NCI-H1436 treated with DMSO at 0.1 percent for 48 hours (cell line): Measurements from ENCODE around the gene DZIP3.
"Not testable (repeated sequence)": the region's sequence is repeated elsewhere in the genome, so short reads cannot be mapped to it uniquely, and the experiment has no call there.

Experiments
- DNase-seq: peaks from one replicate; lab custom pipeline; 2025; lab: John Stamatoyannopoulos, UW

DZIP3 gene

DNA sequence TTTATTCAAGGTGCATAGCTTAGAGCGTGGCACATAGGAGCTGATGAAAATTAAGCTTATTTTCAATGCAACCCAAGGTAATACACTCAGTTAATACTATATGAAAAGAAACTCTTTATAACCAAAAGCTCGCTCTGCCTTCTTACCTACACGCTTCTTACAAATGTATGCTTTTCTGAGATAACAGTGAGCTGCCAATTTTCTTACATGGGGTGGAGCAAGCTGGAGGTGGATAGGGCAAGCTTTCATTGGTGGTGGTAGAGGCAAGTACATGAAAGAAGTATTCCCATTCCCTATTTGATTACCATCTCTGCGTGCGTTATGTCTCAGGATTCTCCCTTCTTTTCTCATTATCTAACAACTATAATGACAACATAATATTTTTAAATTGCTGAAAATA, 8.9 kb downstream of the DZIP3 start:
- no peak for DNase-seq

DNA sequence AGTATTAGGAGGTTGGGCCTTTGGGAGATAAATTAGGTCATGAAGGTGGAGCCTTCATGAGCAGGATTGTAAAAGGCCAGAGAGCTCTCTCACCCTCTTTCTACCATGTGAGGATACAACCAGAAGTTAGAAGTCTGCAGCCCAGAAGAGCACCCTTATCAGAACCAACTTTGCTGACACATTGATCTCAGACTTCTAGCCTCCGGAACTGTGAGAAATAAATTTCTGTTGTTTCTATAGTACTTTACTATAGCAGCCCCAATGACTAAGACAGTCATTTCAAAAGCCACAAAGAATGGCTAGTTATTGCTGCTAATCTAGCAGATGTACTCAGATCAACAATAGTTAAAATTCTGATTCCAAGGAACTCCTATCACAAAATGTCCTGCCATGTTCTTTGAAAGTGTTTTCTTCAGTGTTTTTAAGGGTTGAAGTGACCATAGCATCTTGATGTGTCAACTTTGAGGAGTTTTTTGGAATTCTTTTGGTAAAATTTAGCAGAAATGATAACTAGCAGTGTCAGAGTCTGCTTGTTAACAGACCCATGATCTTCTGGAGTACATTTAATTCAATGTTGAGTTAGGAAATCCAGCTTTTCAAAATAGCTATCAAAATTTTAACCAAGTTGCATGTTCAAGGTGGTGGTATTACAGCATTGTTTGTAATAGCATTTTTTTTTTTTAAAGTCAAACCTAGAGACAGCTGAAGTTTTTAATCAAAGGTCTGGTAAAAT, 10.3 kb downstream of the DZIP3 start:
- no peak for DNase-seq

DNA sequence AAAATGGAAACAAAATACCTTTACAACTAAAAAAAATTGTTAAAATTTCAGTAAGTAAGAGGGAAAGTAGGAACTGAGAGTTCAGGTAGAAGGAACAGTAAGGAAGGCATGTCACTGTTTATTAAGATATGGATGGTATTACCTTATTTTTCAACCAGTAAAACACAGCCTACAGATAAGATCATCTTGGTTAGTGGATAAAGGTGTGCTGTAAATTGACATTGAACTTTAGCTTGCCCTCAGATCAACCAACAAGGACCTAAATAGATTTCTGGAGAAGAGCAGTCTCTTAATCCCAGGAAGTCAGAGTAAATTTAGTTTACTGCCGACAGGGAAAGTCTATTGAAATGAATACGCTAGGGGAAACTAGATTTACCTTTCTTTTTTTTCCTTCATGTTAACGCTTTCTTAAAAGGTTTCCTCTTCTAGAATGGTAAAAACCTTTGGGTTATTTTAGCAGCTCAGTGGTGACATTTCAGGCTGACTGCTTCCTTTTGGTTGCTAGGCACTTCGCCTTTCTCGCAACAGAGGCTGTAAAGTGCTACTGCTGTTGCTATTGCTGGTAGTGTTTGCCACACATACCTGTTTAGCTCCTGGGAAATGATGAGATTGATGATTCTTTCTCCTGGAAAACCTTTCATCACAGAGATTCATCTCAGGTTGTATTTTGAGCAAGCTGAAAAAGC, 12.9 kb downstream of the DZIP3 start:
- DNase-seq: no peak

DNA sequence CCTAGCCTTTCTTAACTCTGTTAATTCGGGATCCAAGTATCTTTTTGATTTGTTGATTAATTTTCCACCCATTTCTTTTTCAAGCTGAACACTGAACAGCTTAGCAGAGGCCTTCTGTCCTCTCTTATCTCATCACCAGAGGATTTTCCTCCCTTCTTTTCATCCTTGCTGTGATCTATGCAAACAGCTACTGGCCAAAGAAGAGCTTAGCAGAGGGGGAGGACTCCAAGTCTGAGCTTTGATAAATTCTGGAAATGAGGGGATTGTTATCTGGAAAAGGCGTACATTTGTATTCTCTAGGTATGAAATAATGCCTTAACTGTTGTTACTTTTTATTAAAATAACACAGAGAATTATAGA, 13.4 kb downstream of the DZIP3 start:
- DNase-seq: no peak

DNA sequence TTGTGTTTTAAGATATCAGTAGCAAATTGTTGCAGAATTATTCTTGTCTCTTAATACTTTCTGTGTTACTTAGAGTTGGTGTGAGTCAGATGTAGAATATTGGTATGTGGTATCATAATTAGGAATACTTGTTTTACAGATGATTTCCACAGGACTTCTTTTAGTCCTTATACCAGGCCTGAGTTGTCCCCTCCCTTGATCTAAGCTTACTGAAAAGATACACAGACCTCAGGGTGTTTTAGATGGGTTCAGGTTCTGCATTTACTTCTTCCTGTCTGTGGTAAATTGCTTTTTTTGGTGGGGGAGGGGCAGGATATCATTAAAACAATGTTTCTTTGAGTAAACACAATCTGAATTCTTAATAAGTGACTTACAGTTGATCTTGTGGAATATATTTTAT, 14.2 kb downstream of the DZIP3 start:
- no peak for DNase-seq

DNA sequence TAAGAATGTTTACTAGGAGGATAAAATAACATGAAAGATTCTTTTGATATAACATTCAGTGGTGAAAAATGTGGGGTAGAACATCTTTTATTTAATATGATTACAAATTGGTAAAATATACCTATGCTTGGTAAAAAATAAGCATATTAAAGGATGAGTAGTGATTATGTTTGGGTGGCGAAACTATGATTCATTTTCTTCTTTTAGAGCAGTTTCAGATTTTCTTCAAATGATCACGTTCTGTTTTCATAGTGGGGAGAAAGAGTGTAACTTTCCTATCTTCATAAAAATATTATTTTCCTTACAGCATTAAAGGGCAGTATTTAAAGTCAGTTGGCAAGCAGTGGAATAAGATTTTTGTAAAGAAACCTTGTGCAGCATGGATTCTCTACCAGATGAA, 15.5 kb downstream of the DZIP3 start:
- DNase-seq: no peak

DNA sequence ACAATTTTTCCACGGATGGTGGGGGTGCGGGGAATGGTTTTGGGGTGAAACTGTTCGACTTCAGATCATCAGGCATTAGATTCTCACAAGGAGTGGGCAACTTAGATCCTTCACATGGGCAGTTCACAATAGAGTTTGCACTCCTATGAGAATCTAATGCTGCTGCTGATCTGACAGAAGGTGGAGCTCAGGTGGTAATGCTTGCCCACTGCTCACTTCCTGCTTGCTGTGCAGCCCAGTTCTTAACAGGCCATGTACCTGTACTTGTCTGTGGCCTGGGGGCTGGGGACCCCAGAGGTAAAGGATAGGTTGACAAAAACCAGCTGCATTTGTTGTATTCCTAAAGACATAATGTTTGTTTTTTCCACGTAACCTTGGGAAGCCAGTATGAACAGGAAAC, 16.0 kb downstream of the DZIP3 start:
- DNase-seq: no peak

DNA sequence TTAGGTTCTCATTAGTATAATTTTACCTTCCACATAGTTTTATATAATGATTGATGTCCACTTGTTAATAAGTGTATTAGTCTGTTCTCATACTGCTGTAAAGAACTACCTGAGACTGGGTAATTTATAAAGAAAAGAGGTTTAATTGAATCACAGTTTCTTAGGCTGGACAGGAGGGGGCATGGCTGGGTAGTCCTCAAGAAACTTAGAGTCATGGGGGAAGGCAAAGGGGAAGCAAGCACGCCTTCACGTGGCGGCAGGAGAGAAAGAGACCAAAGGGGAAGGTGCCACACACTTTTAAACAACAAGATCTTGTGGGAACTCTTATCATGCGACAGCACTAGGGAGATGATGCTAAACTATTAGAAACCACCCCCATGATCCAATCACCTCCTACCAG, 19.2 kb downstream of the DZIP3 start:
- no peak for DNase-seq

DNA sequence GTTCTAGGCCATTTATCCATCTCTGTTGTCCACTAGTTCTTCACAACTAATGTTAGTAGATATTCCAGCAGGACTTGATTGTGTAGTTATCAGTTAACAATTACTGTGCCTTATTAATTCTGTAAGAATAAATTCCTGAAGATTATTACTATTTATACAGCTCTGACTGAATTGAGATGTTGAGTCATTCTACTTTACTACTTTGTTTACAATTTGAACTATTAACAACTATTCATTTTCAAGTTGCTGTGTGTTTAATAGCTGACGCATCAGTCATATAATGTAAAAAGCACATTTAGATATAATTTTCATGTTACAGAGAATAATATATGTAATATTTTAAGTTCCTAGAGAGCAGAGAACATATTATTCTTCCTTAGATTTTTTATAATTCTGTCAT, 21.1 kb downstream of the DZIP3 start:
- no peak for DNase-seq

DNA sequence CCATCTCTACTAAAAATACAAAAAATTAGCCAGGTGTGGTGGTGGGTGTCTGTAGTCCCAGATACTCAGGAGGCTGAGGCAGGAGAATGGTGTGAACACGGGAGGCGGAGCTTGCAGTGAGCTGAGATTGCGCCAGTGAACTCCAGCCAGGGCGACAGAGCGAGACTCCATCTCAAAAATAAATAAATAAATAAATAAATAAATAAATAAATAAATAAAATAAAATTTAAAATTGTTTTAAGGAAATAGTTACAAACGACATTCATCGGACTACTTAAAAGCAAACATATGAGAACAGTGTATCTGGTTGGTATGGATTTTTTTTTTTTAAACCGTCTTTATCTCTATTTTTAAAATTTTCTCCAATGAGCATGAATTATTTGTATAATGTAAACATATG, 26.6 kb downstream of the DZIP3 start:
- DNase-seq: not testable (repeated sequence)

DNA sequence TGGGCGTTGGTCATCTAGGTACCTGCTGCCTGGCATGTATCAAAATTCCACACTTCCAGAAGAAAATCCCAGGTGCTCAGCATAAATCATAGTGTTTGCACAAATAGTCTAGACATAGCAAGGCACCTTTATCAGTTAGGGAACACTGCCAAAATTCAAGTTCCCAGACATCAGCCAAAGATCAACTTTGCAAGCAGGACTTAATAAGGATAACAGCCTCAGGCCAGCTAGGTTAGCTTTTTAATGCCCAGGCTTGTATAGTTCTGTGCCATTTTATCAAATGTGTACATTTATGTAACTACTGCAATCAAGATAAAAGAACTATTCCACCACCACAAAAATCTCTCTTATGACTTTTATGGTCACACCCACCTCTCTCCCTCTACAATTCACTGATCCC, 30.7 kb downstream of the DZIP3 start:
- no peak for DNase-seq

DNA sequence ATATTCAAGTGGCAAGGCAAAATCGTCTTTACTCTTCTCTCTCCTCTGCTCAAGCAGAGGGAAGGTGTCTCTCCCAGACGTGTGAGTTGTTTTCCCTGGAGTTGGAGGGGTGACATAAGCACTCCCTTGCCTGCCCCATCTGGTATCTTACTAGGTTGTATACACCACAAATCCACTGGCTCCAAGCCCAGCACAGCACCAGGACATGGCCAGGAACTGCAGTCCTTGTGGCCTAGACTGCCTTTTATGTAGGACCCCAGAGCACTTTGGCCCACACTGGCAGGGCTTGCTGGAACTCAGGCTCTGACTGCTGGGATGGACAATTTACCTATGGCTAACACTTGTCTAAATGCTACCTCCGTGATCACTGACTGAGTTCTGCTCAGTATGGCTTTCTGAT, 34.0 kb downstream of the DZIP3 start:
- DNase-seq: no peak

DNA sequence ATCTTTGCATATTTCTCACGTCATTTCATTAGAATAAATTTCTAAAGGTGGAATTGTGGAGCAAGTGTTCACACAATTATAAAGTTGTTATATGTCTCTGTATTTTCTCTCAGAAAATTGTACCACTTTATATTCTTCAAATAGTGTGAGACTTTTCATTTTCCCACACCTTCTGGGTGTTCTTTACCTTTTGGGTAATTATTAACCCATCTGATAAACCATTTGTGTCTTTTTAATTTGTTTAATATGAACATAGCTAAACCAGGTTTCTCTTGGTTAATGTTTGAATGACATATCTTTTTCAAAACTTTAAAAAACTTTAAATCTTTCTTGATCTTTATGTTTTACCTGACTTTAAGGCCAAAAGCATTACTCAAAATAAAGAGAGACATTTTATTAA, 40.5 kb downstream of the DZIP3 start:
- no peak for DNase-seq

DNA sequence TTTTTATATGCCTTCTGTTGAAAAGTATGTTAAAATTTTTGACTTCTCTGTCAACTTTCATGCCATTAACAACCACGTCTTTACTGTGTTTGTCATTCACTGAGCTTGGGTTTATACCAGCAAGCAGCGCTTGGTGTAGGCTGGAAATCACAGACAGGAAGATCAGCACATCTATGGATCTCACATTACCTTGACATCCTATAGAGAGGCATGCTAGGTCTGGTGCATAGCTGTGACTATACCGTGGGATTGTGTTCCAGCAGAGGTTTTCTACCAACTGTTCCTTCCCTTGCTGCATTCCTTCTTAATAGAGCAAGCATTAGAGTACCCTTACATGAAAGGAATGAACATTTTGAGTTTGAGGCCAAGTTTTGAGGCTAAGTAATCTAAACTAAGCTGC, 53.0 kb downstream of the DZIP3 start:
- no peak for DNase-seq

DNA sequence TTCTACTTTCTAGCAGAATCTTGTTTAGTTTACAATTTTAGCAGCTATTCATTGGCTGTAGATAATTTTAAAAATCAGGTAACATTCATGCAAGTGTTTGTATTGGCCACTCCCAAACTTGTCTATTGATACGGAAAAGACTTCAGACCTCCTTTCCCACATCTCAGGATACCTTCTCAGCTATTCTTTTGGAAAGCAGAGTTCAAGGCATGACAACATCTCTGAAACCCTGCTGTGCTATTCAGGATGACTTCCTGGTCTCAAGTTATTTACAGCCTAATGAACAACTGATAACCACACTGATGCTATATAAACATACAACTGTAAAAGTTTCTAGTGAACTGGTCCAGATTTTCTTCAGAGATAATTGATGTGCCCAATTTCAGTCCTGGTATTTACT, 55.8 kb downstream of the DZIP3 start:
- no peak for DNase-seq

DNA sequence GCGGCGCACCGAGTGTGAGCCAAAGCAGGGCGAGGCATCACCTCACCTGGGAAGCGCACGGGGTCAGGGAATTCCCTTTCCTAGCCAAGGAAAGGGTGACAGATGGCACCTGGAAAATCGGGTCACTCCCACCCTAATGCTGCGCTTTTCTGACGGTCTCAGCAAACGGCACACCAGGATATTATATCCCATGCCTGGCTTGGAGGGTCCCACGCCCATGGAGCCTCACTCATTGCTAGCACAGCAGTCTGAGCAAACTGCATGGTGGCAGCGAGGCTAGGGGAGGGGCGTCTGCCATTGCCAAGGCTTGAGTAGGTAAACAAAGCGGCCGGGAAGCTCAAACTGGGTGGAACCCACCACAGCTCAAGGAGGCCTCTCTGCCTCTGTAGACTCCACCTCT, 66.1 kb downstream of the DZIP3 start:
- DNase-seq: not testable (repeated sequence)

DNA sequence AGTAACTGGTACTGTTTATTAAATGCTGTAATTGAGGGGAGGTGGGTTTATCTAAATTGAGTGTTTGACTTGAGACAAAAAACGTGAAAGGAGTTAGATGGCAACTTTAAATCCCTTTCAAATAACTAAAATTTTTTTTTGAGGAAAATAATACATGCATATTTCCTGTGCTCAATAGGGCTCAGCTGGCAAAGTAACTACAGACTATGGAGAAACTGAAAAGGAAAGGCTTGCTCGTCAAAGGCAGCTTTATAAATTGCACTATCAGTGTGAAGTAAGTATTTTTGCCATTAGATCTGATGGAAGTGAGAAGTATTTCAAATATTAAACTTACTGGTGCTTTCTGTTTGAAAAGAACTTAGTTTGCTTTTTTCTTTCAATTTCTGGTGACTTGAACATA, 72.2 kb downstream of the DZIP3 start:
- no peak for DNase-seq

DNA sequence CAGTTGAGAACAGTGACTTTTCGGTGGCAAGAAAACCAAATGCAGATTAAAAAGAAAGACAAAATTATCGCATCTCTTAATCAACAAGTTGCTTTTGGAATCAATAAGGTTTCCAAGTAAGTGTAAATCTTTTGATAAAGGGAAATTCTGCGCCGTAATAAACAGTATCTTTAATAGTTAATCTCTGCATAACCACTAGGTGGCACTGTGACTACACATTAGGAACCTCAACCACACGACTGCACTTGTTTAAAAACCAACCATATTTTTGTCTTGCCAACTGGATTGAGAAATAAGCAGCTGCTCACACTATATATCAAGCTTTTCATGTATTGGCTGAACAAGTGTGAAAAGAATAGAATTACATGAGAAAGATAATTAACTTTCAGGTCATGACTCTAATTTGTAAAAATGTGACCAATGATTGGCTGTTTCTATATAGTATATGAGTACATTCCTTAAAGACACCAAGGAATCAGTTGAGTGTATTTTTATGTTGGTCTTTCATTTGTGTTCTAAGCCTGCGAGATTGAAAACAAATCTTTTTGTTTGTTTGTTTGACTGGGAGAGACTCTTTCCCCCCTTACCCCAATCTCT, 72.7 kb downstream of the DZIP3 start:
- peak; percentile 57 for DNase-seq

DNA sequence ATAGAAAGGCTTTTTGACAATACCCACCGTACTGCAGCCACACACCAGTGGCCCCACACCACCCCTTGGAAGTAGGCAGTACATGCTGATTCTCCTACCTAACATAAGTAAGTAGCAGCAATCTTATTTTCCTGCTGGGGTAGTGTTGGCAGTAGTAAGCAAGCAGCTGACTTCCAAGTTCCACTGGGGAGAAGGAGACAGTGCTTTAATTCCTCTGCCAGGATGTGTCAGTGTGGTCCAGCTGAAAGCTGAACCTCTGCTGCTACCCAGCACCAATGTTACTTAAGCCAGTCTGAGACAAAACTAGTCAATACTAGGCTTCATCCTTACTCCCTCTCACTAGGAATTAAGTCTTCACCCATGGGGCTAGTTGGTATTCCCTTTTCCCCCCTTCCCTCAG, 74.7 kb downstream of the DZIP3 start:
- no peak for DNase-seq

DNA sequence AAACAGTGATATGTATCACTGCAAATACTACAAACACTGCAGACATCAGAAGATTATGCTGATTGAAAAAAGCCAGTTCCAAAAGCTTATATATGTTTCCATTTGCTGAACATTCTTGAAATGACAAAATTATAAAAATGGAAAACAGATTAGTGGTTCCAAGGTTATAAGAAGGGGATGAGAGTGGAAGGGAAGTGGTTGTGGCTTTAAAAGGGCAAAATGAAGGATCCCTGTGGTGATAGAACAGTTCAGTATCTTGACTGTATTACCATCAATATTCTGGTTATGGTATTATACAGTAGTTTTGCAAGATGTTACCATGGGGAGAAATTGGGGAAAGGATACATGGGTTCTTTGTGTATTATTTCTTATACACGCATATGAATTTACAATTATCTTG, 77.8 kb downstream of the DZIP3 start:
- DNase-seq: no peak

DNA sequence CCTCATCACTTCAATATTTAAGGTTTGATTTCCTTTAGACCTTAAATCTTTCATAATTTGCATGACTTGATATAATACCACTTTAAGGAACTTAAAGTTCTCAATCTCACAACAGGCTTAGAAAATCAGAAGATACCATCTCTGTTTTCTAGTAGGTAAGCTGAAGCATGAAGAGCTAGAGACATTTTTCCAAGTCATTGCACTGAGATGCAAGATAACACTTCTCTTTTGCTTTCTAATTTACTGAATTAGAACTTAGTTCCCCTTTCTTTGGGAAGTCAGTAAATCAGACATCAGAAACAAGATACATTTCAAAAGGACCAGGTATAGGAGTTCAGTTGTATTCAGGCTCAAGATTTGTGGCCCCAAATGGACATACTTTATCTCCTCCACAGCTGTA, 79.7 kb downstream of the DZIP3 start:
- DNase-seq: no peak

DNA sequence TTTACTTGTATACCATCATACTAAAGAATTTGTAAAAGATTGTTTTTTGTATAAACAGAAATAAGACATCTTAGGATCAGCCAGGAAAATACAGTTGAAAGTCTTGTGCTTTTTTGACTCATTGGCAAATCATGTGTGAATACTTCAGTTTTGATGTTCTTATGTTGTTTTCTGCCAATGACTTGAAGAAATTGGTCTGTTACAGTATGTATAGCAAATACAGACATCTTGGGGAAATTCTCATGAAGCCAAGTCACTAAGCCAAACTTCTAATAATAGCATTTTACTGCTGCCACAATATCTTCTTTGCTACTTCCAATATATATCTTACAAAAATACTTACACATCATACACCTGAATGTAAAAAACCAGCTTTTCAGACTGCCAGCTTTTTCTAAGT, 83.2 kb downstream of the DZIP3 start:
- DNase-seq: no peak

DNA sequence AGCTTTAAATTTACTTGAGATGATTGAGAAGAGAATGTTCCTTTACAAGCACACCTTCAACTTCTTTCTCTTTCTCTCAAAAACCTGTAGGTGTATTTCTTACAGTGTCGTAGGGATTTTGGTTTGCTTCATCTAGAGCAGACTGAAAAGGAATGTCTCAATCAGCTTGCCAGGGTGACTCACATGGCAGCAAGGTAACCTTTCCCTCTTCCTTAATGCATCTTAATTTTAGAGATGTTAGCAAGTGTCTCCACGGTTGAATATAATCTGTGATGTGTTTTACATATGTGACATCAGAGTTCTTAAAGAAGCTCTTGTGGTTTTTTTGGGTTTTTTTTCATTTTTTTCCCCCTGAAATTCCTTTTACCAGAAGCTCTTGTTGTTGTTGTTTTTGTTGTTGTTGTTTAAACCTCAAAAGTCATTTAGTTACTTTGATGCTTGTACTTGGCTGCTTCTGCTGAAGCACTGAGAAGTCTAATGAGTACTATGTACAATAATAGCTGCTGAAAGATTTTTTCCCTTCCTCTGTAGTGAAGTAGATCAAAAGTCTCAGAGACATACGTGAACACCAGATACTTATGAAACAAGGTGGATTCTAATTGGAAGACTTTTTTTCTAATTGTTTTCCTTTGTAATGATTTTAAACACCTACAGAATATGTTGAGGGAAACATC, 84.6 kb downstream of the DZIP3 start:
- DNase-seq: no peak
